Fibroblast of peridontal ligament (primary cell): Measurements from ENCODE around the gene FOXS1.

Source experiments
- DNase-seq: peaks from one replicate; pipeline ENCODE4 v3.0.0-alpha.2; 2010; ENCODE audit errors: extremely low read depth

Gene FOXS1

GRCh38 chr20:31861135-31861384, 15.7 kb upstream of the FOXS1 start:
- DNase-seq = no peak

GRCh38 chr20:31860390-31861134, 15.2 kb upstream of the FOXS1 start:
- DNase-seq = no peak

- DNase-seq = no peak
Observed at GRCh38 chr20:31859998-31860380, 14.6 kb upstream of the FOXS1 start.

- no peak for DNase-seq
Observed at GRCh38 chr20:31859266-31859997, 14.0 kb upstream of the FOXS1 start.

GRCh38 chr20:31858760-31859083, 13.3 kb upstream of the FOXS1 start:
- no peak for DNase-seq

GRCh38 chr20:31857861-31858759, 12.7 kb upstream of the FOXS1 start:
- no peak for DNase-seq

- no peak for DNase-seq
Observed at GRCh38 chr20:31856516-31856915, 11.1 kb upstream of the FOXS1 start.

- no peak for DNase-seq
Observed at GRCh38 chr20:31853481-31853880, 8.1 kb upstream of the FOXS1 start.

GRCh38 chr20:31851240-31851955, 6.0 kb upstream of the FOXS1 start:
- DNase-seq = no peak

- DNase-seq = no peak
Observed at GRCh38 chr20:31849306-31849930, 4.0 kb upstream of the FOXS1 start.

- no peak for DNase-seq
Observed at GRCh38 chr20:31848088-31848999, 2.9 kb upstream of the FOXS1 start.

- no peak for DNase-seq
Observed at GRCh38 chr20:31846793-31847138, 1.4 kb upstream of the FOXS1 start.

GRCh38 chr20:31844737-31845299, 586 bp downstream of the FOXS1 start:
- DNase-seq = no peak

- no peak for DNase-seq
Observed at GRCh38 chr20:31843881-31844280, 1.5 kb downstream of the FOXS1 start.

- no peak for DNase-seq
Observed at GRCh38 chr20:31843288-31843687, 2.1 kb downstream of the FOXS1 start.

GRCh38 chr20:31842471-31843157, 2.8 kb downstream of the FOXS1 start:
- peak; percentile 56 for DNase-seq

GRCh38 chr20:31841928-31842327, 3.5 kb downstream of the FOXS1 start:
- DNase-seq = peak; percentile 47

GRCh38 chr20:31840906-31841816, 4.2 kb downstream of the FOXS1 start:
- DNase-seq = no peak
